Ishikawa (cell line): Measurements from ENCODE around the gene CACNG4.

Experiments
- REST ChIP-seq: IDR thresholded peaks from 2 replicates; pipeline ENCODE4 v1.6.1; 2012; ENCODE audit warnings: low read depth, mild to moderate bottlenecking
- TAF1 ChIP-seq: IDR thresholded peaks from 2 replicates; pipeline ENCODE4 v1.6.1; 2012; ENCODE audit warnings: low read depth, mild to moderate bottlenecking
- USF1 ChIP-seq: IDR thresholded peaks from 2 replicates; pipeline ENCODE4 v1.6.1; 2012

GRCh38 chr17:66964930-66965800, 658 bp downstream of the CACNG4 start:
- no peak for TF ChIP-seq TAF1
- TF ChIP-seq USF1 = no peak
- TF ChIP-seq REST = no peak
